Stimulated activated CD8-positive, alpha-beta memory T cell treated with anti-CD3 and anti-CD28 coated beads, Interleukin-7, amount 100 ng/mL, for 24 hours (primary cell): ENCODE data around the gene SNCB.
A peak's percentile ranks its signal among the peaks of the same experiment; 100 is the strongest.

ENCODE experiments used
- DNase-seq: peaks from one replicate; pipeline ENCODE4 v3.0.0-alpha.2; 2020; ENCODE audit warnings: low read depth

The SNCB gene

GRCh38 chr5:176574297-176574591 is 56.1 kb downstream of the SNCB start:
- no peak for DNase-seq

- peak; percentile 70 for DNase-seq
Measured at GRCh38 chr5:176573564-176574296, 56.6 kb downstream of the SNCB start.
